GM18867 (cell line): ENCODE results near the gene C11orf87.

Source experiments
- ATAC-seq: cut with Tn5 transposase; IDR thresholded peaks from one replicate; pipeline ENCODE4 v1.9.1; 2021; ENCODE audit warnings: mild to moderate bottlenecking, moderate library complexity; ENCODE audit not compliant: unreplicated experiment

C11orf87 gene

DNA sequence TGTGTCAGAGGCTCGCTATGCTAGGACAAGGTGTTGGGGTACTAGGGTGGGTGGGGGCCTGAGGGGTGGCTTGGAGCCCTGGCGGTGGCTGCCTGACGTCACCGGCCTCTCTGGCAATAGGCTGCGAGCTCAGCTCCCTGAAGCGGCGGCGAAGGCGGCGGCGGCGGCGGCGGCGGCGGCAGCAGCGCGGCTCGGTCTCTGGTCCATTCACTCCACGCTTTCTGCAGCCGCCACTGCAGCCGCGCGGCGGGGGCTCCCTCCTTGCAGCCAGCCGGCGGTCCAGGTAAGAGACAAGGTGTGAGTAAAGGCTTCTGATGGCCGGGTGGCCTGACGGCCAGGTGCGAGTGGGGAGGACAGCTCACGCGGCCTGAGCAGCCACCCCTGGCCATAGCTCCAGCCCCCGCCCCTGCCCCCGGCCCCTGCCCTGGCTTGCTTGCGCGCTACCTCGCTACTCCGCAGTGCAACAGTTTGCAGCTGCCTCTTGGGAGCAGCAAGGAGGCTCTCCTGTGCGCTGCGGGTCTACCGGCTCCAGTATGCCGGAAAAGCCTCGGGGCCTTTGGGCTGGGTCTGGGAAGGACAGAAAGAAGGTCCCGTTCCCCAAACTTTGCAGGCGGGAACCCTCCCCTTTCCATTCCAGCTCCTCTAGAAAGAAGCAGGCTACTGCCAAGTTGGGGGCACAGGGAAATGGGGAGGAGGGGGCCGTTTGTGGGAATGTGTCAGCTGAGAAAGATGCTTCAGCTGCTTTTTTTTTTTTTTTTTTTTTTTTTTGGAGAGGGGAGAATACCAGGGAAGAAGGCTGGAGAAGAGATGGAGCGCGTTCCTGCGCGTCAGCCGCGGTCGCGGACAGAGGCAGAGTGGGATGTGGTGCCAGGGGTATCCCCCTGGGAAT, at the start of gene C11orf87:
Gene C11orf87, plus strand, starts transcription at position 210 of the 889 bp plus-strand sequence. CDS start 1,444 bp downstream, outside the sequence.
- ATAC-seq, result no peak

DNA sequence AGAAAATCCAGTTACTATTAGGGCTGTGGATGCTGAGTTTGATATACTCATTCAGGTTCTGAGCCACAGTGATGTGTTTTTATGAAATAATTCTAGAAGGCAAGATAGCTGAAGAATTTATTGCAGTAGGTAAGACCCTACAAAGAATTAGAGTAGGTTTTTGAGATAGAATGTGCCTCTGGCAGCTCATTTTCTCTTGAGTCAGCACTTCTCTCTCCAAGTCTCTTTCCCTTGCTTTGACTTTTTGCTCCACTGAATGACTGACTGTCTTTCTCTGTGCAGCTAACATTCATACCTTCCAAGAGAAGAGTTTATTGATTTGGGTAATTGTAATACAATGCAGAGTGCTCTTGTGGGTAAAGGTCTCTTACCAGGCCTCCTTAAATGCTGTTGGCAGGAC, 48.0 kb upstream of the C11orf87 start:
- no peak for ATAC-seq

DNA sequence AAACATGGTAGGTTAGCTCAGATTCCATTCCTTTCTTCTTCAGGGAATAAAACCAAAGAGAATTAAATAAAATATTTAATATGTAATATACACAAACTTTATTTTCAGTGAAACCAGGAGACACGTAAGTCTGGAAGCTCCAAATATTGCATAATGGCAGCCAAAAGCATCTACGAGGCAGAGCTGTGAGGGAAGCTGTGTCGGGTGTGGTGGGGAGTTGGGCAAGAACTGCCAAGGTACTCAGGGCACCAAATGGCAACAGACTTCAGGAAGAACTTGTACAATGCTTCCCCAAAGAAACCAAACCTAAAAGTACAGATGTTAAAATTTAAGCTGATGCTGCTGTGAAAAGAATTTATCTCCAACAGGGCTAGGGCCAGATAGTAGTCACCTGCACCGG, 47.5 kb upstream of the C11orf87 start:
- ATAC-seq, result no peak

DNA sequence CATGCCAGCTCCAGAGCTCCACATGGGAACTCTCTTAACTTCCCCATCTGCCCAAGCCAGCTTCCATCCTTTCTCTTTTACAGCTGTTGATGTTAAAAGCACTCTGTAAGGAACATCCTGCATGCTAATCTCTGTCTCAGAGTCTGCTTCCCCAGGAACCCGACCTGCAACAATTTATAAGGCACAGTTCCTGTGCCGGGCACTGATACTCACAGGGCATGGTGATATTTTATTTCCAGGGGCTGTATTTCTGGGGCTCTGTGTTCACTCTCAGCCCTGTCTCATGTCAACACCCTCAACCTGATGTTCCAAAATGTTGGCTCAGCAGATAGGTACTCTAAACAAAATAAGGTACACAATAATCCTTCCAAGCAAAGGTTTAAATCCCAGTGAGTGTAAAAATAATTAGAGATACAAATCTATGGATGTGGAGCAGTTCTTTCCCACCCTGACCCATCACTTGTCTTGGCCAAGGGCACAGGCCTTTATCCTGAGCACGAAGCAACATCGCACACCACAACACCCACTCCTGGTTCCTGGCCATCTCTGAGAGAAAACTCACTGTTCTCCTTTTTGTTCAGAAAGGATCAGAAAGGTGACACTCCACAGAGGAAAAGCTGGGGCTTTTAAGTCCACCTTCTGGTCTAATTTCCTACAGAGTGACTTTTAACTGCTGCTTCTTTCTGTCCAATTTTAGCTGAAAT, 44.8 kb upstream of the C11orf87 start:
- ATAC-seq, result no peak

DNA sequence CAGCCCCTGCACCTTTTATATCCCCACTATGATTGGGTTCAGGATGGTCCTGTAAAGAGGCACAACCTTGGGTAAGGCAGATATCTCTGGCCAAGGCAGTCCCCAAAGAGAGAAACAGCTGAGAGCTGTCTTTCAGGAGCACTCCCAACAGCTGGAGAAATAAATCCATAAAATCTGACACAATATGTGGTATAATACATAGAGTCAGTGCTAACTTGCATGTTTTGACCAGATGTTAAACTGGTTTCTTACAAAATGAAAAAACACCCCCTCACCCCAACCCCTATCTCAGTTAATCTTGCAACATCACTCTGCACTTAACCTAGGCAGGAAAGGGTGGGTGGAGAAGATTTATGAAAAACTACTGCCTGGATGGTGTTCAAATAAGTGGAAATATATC, 44.0 kb upstream of the C11orf87 start:
- no peak for ATAC-seq

DNA sequence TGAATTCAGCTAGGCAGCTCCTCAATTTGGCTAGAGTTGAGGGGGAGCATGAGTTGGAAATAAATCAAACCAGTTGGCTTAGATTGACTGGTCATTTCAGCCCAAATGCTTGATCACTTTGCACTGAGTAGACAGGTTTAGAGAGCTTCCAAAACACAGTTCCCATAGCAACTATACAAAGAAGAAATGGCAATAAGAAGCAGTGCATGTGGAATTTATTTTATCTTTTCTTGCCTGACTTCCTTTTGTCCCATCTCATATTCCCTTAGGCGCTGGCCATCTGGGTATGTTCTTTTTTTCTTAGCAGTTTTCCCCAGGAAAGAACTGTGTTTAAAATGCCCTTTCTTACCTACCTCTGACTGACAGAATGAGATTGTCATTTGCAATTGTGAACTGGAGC, 38.7 kb upstream of the C11orf87 start:
- ATAC-seq, result no peak

DNA sequence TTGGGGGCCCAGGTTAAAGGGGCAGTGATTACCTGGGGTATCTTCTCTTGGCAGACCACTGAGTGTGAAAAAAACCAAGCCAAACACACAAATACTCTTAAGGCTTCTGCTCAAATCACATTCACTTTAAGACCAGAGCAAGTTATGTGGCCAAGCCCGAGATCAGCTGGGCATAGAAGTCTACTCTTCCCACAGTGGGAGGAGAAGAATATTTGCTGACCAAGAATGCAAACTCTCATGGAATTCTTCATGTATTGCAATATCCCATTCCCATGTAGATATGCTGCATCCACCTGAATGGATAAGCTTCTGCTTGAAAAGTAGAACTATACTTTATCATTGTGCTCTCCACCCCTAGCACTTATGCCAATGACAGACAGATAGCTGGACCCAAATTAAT, 37.1 kb upstream of the C11orf87 start:
- ATAC-seq, result no peak

DNA sequence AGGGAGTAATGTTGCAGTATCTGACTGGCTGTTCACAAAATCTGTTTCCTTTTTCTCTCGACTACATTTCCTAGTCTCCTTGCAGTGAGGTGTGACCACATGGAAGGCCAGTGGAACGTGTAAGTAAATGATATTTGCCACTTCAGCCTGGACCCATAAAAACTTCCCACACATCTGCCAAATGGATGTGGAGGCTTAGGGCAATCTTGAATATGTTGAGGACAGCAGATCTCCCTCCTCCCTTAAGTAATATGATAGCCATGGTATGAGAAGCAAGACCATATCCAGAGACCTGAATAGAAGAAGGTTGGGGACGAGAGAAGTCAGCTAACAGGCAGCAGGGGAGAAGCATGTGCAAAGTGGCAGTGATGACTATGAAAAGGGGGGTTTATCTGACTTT, 33.0 kb upstream of the C11orf87 start:
- no peak for ATAC-seq

DNA sequence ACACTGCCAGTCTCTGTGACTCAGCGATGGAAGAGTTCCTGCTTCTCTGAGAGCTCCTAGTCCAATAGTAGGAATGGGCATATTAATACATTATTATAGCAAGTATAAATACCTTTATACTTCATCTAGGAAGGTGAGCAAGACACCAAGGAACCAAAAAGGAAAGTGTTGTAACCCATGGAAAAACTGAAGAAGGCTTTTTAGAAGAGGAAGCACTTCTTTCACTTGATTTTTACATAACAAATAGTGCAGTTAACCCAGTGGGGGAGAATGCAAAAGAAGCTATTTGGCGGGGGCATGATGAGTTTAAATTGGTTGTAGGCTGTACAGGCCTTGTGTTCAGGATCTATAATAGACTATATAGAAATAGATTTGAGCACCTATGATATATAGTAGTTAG, 31.2 kb upstream of the C11orf87 start:
- ATAC-seq, result no peak

DNA sequence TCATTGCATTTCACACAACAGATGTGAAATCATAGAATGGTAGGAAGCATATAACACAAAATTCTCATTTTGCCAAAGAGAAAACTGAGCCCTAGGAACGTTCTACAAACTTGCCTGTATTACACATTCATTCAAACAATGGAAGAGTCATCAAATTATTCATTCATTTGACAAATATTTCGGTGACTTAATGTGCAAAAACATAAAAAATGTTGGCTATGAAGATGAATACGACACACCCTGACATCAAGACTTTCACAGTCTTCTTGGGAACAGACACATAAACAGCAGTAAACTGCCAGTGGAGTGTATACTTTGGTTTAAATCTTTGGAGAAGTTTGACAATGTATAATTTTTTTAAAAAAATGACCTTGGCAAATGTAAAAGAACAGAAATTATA, 20.4 kb upstream of the C11orf87 start:
- no peak for ATAC-seq

DNA sequence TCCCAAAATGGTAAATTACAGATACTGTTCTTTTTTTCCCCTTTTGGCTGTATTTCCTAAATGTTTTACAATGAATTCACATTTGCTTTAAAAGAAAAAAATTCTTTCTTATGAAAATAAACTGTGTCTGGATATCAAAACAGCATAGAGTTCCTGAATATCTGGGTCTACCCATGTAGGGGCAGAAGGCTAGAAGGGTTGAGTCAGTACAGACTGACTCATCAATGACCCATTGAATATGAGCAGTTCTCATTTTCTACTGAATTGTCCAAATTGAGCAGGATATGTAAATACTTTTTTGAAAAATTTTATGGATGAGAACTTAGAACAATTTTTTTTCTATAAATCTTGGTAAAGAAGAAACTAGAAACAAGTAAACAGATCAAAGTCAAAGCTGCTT, 16.3 kb upstream of the C11orf87 start:
- no peak for ATAC-seq

DNA sequence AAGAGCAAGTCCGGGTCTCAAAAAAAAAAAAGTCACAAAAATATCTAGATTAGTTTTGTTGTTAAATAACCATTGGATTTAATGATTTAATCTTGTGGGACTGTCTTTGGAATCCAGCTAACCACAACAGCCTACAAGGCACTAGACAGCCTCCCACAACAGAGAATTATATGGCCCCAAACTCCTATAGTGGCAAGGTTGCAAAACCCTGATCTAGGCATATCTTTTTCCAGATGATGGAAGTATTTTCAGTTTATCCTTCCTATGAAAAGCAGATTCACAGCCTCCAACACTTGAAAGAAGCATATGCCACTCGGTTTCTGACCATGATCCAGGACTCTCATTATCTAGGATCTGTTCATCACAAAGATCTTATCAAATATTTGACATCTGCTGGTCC, 5.4 kb upstream of the C11orf87 start:
- no peak for ATAC-seq

DNA sequence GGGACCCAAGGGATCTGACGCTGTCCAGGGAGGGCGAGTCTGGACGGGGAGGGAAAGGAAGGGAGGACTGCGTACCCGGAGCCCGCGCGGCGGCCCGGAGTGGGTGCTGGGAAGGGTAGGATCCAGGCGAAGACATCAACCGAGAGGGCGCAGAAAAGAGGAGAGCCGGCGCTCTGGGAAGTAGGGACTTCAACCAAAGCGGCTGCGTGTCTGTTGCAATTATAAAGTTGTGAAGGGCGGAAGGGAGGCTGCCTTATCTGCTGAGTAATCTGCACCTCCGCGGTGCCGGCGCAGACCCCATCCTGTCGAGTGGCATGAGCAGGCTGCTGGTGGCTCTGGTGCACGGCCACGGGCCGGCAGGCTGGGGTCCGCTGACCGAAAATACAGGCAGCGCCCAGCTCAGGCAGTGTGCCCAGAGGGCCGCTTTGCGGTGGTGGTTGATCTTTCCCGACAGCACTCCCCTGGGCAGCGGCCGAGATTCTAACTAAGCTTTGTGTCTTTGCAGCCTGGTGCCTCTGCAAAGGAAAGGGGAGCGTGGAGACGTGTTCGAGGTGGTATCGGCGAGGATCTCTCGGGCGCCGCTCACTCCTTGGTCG, 978 bp downstream of the C11orf87 start:
- ATAC-seq, result no peak

DNA sequence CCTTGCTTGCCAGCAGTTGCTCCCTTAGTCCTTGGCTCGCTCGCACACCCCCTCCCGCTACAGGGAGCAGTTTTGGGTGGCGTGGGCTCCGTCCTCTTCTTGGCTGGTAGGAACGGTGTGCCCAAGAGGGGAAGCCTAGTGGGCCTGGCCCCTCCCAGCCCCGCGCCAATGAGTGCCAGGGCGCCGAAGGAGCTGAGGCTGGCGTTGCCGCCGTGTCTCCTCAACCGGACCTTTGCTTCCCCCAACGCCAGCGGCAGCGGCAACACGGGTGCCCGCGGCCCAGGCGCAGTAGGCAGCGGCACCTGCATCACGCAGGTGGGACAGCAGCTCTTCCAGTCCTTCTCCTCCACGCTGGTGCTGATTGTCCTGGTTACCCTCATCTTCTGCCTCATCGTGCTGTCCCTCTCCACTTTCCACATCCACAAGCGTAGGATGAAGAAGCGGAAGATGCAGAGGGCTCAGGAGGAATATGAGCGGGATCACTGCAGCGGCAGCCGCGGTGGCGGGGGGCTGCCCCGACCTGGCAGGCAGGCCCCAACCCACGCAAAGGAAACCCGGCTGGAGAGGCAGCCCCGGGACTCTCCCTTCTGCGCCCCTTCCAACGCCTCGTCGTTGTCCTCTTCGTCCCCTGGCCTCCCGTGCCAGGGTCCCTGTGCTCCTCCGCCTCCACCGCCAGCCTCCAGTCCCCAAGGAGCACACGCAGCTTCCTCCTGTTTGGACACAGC, 1.6 kb downstream of the C11orf87 start:
- no peak for ATAC-seq

DNA sequence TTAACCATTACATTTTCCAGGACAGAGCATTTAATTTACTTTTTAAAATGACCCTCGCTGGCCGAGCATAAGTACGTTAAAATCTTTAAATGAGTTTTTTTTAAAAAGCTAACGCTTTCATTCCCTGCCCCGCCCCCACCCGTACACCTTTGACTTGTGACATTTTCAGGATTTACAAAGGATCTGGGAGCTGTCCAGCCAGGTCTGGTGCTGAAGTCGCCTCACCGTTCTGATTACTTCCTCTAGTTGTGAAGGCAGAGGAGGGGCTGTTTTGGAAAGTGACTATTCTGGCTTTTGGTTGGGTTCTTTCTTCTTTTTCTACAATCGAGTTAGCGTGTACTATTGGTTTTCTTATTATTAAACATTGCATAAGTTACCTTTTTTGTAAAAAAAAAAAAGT, 2.9 kb downstream of the C11orf87 start:
- no peak for ATAC-seq

DNA sequence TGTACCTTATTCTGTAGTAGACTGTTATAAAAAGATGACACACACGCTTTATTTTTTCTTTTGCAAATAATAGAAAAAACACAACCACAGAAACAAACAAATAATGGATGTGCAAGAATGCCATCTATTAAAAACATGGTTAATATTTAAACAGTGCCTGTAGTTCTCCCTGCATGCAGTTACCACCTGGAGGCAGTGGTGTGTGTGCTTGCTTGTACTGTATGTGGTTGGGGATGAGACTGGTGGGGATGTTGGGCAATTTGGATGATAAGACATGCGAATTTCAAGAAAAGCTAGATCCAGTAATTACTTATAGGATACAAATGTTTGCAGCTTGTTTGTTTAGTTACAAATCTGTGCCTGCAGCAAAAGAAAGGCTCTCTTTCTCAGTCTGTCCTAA, 3.6 kb downstream of the C11orf87 start:
- no peak for ATAC-seq

DNA sequence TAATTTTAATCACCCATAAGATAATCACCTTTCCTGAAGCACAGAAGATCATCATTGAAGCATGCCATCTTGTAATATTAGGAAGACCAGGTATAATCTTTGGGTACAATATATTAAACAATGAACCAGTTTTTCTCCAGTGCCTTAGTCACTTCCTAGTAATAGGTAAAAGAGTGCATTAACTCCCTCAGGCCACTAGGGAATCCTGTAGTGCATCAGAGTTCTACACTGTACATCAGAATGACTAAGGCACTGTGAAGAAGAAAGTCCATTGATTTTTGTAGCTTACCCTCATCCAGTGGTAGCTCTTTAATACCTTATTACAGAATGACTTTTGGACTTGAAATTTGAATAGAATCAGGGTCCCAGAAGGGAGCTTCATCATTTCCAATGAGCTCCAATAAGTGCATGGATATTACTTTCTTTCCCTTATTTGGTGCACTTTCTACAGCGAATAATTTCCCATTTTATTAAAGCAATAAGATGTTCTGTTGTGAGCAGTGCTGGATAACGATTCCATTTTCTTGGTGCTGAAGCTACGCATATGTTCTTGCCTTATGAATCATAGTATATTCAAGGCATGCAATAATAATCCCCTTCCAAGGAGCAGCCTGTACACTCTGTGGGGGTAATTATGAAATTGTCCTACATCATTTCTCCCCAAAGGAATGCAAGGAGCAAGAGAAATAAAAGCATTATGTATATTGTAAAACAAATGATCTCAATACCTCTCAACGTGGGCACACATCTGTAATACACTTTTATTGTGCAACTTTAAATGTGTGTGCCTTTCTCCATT, 4.7 kb downstream of the C11orf87 start:
- no peak for ATAC-seq

DNA sequence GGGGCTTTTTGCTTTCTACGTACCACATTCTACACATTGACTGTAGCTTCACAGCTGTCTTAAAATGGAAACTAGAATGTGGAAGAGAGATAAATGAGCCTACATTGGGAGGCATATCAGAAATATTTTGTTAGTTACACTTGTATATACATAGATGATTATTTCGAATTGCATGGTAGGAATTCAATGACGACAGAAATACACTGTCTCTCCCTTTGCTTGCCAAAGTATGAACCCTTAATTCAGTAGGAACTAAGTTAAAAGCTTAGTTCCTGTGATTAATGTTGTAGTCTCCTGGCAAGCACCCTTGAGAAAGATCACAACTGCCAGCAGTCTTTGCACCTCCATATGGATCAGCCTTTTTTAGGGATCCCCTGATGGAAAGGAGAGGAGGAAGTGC, 10.1 kb downstream of the C11orf87 start:
- no peak for ATAC-seq

DNA sequence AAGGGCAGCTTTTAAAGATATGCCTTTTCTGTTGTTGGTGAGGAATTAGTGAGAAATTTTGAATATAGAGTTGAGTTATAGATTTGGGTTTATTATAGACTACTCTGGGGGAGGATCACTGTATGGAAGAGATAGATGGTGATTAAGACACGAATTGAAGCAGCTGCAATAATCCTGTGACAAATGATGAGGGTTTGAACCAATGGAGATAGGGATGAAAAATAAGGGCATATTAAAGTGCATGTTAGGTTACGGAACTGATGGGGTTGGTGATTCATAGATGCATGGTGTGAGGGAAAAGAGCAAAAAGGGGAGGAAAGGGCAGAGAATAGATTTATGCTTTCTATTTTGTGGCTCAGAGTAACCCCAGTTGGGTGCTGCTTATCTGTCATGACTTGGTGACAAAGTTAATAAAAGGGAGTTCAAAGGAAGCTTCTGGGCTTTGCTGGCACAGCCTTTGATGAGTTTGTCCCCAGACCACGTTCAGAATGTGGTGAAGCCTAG, 11.8 kb downstream of the C11orf87 start:
- ATAC-seq, result no peak

DNA sequence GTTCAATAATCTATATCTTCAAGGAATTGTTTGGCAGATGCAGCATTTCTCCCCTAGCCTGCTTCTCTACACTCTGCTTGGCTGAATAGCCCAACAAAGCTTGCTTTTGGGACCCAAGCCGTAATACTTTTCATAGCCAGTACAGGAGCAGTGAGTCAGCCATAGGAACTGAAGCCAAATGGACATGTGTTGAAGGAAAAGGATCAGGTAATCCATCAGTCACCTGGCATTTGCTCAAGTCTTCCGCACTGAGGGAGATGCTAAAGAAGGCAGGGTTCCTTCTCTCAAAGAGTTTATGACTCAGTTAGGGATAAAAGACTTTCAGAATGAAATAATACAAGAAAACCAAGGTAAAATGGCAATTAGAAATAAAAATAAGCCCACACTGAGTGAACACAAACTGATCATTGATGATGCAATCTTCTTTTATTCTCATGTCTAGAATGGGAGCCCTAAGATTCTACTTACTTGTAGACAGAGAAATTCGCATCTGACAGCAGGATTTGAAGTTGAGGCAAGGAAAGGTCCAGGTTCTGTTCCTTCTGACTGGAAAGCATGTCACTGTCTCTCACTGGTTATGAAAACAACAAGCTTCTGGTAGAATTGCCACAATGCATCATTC, 13.2 kb downstream of the C11orf87 start:
- no peak for ATAC-seq
